HG02943 (cell line): ENCODE data around the gene AFTPH.

Experiments used
- ATAC-seq: cut with Tn5 transposase; IDR thresholded peaks from one replicate; pipeline ENCODE4 v1.9.1; 2021; ENCODE audit warnings: mild to moderate bottlenecking, low read depth, moderate library complexity; ENCODE audit not compliant: unreplicated experiment

AFTPH gene

DNA sequence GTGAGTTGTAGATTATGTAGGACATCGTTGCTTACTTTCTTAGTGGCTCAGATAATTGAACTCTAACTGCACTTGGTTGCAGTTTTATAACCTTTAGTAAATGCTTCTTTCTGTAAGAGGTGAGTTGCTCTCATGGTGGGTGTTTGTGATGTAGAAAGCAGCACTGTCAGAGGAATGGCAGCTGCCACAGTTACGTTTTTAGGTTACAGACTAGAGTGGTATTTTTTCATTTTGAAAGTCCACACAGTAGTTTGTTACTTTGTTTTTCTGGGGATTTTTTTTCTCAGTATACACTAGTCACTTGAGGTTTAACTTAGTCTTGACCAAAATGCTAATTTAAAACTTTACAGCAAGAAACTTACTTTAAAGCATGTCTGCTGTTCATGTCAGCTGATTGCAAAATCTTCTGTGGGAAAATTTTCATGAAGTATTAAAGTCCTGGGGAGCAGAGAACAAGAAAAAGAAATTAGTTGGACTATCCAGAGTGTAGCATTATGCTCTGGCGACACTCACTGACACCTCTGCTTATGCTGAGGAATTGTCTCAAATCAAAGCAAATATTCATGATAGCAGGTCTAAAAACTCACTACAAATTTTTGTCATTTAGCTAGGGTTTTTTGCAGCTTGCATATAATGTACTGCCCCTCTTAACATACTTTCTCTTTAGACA, 14.8 kb downstream of the AFTPH start:
- ATAC-seq: no peak

DNA sequence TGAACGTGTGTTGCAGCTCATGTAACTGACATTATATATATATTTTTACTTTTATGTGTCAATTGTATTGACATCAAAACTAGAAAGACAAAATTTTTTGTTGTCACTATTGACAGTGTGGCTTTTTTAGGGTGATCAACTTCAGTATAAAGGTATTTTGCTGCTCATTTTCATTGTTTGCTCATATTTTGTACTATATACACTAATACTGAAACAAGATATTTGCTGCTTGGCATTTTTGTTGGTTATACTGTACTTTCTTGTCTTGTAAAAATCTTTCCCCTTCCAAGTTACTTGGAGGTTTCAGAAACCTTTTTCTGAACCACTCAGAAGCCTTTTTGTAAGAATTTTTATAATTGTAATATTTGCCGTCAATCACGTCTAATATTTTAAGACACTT, 16.5 kb downstream of the AFTPH start:
- no peak for ATAC-seq

DNA sequence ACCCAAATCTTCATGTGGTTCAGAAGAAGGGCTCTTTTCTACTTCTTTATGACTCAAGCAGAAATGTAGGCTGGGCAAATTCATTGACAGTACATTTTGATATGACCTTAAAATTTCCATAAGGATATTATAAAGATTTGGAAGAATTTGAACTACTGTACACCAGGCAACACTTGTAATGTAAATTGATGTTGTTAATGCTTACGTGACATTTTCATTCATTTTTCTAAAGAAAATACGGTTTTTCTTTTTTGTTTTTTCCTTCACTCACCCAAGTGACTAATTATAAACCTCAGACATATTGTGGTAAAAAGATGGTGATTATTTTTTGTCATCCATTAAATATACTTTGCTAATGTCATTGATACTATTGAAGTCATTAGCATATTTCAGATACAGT, 17.4 kb downstream of the AFTPH start:
- ATAC-seq: no peak

DNA sequence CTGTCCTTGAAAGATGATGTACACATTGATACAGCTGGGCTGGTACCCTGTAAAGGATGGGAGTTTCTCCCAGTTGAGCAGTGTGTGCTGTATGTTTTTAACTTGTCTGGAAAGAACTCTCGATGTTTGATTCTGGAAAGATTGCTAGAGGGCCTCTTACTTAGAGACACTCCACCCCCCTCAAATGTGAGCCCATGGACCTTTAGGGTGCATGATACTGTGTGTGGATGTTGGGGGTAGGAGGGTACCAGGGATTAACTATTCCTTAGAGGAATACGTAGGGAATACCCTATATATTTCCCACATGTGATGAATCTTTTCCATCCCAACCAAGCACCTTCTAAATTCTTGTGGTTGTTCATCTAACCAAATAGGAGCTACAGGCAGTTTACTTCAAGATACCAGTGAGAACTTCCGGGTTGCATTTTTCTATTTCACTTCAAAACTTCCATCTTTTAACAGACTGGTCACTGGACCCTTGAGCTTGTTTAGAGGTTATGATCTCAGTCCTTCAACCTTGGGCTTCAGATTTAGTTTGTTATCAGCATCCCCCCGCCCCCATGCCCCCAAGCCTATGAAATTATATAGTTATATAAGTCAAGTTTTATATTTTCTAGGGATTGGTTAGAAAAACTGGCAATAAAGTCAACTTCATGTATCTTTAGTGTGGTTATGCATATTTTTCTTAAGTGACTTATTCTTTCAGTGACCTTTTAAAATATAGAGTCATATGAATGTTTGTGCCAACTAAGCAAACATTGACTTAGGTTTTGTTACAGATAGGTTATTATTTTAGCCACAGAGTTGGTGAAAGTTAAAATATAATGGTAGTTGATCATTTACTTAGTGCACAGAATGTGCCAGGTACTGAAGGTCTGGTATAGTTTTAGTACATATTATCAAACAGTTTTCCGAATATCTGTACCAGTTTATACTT, 18.2 kb downstream of the AFTPH start:
- no peak for ATAC-seq

DNA sequence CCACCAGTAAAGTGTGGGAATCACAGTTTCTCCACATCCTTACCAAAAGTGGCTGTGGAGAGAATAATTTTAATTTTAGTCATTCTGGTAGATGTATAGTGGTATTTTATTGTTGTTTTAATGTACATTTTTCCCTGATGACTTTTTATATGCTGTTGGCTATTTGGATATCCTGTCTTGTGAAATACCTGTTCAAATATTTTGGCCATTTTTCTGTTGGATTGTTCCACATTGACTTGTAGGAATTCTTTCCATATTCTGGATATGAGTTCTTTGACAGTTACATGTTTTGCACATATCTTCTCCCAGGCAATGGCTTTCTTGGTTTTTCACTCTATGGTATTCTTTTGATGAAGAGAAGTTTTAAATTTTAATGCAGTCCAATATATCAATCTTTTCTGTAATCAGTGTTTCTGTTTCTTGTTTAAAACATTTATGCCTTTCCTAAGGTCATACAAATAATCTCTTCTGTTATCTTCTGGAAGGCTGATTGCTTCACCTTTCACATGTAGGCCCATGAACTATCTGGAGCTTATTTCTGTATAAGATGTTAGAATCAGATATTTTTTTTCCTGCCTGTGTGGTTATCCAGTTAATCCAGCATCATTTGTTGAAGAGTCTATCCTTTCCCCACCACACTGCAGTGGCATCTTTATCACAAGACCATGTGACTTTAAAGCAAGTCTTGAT, 19.0 kb downstream of the AFTPH start:
- ATAC-seq: no peak

DNA sequence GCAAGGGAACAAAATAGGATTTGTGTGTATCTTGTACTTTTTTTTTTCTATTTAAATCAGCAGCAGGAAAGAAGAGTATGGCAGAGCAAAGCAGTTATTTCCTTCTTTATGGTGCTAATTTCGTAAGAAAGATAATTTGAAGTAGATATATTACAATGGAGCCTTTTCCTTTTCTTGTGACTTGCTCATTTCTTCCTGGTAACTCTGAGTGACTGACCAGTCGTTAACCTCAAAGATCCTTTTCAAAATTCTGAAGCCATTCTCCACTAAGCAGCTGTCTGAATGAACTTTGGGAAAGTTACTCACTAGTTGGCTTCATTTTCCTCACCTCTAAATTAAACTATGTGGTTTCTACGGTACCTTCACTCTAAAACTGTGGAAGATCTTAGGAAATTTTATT, 24.6 kb downstream of the AFTPH start:
- no peak for ATAC-seq

DNA sequence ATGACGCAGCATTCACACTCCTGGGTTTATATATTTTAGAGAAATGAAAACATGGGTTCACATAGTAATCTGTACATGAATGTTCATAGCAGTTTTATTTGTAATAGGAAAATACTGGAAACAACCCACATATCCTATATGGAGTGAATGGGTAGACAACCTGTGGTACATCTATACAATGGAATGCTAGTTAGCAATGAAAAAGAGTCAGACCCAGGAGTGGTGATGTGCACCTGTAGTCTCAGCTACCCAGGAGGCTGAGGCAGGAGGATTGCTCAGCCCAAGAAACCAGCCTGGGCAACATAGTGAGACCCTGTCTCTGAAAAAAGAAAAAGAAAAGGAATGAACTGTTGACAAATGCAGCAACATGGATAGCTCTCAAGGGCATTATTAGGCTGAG, 25.9 kb downstream of the AFTPH start:
- ATAC-seq: no peak

DNA sequence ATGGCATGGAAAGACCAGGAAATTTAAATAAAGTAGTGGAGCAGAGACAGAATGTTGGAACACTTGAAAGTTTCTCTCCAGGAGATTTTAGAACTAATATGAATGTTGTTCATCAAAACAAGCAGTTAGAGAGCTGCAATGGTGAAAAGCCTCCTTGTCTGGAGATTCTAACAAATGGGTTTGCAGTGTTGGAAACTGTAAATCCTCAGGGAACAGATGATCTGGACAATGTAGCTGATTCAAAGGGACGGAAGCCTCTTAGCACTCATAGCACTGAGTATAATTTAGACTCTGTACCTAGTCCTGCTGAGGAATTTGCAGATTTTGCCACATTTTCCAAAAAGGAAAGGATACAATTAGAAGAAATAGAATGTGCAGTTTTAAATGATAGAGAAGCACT, 27.7 kb downstream of the AFTPH start:
- no peak for ATAC-seq

DNA sequence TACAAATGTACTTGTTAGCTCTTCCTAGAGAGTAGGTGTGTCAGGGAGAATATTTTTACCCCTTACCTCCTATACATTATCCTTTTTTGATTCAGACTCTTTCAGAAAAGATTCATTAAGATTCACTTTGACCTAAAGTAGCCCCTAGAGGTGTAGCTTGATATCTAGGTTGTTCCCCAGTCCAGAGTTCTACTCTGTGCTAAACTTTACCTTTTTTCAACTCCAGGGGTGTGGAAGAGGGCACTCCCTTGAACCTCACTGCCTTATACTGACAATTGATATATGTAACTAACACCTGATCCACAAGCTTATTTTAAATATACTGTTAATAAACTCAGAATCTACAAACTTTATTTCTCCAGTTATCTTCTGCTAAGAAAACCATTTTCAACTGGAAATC, 30.0 kb downstream of the AFTPH start:
- ATAC-seq: no peak

DNA sequence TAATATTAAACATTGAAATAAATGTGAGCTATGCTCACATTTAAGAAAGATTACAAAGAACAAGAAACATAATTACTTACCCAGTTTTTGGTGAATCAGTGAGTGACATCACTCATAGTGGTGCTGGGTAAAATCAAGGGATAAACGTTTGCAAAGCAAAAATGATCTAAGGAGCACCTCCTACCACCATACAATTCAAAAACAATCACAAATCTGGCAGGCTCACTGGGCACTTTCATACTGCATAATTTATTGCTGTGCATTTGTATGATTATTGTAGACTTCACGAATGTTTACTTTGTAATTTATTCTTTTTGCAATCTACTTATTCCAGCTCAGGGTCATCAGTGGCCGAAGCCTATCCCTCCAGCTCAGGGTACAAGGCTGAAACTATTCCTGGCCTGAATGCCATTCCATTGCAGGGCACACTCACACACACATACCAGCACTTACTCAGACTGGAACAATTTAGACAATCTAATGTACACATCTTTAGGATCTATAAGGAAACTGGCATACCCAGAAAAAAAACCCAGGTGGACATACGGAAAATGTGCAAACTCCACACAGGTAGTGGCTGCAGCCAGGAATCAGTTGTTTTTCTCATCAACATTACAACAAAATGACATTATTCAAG, 34.4 kb downstream of the AFTPH start:
- no peak for ATAC-seq

DNA sequence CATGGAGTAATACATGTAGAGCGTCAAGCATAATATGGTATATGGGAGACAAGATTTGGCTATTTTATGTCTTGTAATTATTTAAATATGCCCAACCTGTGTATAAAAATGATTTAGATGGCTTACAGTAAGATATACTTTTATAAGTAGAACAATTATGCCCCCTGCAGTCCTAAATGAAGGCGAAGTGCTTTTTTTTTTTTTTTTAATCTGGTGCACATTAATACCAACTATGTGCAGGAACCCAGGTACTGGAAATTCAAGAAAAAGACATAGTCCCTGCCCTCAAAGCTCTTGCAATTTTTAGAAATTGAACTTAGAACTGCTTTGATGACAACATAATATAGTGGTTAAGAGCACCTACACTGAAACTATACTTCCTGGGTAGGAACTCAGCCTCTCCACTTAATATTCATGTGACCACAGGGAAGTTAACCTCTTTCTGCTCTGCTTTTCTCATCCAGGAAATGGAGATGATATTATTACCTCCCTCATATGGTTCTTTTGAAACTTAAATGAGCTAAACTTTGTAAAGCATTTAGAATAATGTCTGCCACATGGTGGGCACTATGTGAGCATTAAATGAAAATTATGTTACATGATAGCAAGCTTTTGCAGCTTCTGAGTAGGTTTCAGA, 38.1 kb downstream of the AFTPH start:
- ATAC-seq: no peak

DNA sequence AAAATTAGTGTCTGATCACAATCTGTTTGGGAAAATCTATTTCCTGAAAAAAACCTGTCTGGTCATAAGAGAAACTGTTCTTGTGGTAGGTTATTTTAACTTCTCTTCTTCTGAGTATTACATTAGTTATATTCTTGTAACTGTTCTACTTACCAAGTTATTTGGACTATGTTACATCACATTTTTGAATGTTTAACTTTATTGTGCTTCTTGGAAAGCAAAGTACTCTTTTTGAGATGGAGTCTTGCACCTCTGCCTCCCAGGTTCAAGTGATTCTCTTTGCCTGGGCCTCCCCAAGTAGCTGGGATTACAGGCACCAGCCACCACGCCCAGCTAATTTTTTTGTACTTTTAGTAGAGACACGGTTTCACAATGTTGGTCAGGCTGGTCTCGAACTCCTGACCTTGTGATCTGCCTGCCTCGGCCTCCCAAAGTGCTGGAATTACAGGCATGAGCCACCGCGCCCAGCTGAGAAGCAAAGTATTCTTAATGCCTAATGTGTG, 39.4 kb downstream of the AFTPH start:
- no peak for ATAC-seq

DNA sequence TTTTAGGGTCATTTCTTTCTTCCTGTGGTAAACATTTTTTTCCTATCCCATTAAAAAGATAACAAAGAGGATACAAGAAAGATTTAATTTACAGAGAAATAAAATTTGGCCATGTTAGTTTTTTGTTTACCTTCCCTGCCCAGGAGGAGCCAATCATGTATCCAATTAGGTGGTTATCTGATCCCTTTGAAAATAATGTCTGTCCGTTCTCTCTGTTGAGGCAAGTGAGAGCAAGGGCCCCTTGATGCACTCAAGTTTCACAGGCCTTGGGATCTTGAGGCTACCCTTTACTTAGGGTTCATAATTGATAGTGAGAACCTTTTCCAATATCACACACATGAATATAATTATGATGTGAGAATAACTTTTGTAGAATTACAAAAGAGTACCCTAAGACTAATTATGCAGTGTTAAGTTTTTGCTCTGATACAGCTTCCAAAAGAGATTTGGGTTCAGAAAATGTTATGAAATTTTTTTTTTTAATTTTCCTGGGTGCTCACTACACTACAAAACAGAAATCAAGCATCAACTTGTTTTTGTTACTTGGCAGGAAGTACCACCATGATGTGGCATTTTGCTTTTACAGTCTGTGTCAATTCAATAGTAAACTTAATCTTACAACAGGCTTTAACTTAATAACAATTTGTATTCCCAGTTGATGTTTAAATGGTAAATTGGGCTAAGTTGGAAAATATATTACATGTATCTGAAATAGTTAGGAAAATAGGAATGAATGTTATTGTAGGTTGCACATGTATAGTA, 42.0 kb downstream of the AFTPH start:
- ATAC-seq: no peak

DNA sequence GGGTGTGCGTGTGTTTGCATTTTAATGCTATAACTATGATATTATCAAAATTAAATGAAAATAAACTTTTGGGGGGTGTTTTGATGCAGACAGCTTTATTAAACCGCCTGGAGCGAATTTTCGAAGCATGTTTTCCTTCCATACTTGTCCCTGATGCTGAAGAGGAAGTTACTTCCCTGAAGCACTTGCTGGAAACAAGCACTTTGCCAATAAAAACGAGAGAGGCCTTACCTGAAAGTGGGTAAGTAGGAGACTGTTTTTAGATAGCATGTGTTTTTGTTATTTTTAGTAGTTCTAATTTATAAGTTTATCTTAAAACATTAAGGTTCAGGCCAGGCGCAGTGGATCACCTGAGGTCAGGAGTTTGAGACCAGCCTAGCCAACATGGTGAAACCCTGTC, 43.3 kb downstream of the AFTPH start:
- no peak for ATAC-seq

DNA sequence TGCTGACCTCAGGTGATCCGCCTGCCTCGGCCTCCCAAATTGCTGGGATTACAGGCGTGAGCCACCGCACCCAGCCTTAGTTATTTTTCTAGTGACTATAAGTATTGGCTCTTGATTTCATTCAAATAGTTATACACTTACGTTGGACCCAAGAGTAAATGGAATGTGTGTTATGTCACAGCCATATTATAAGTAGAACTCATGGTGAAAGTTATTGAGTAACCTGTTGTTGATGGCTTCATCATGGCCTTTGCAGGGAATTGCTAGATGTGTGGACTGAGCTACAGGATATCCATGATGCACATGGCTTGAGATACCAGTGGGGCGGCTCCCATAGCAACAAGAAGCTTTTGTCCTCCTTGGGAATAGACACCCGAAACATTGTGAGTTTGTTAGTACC, 44.7 kb downstream of the AFTPH start:
- ATAC-seq: no peak

DNA sequence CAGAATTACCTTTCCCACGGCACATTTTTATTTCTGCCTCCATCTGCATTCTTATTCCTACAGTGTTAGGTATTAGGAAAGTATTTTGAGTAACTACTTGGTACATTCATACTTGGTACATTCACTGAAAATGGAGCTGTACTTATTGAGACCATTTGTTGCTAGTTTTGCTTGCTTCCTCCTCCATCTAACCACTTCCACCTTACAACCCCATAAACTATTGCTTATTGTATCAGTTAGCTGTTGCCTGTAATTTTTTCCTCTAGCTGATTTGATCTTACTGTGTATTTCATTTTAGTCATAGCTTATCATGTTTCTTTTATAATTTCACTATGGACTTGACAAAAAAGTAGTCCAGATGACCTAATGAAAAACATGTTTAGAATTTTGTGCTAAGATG, 50.7 kb downstream of the AFTPH start:
- ATAC-seq: no peak

DNA sequence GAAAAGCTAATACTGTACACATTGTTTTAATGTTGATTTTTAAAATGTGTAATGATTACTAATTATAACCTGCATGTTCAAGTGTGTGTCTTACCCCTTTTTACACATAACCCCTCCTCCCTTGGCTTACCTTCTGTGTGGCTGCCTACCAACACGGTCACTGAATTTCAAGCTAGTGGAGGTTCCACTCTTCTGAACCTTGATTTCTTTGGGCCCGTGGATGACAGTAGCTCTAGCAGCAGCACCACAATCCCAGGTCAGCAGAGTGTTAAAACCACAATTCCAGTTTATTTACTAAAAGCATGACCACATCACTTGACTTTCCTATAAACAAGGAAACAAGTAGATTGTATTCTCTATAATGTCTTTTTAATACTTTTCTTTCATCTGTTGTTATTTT, 56.9 kb downstream of the AFTPH start:
- no peak for ATAC-seq

DNA sequence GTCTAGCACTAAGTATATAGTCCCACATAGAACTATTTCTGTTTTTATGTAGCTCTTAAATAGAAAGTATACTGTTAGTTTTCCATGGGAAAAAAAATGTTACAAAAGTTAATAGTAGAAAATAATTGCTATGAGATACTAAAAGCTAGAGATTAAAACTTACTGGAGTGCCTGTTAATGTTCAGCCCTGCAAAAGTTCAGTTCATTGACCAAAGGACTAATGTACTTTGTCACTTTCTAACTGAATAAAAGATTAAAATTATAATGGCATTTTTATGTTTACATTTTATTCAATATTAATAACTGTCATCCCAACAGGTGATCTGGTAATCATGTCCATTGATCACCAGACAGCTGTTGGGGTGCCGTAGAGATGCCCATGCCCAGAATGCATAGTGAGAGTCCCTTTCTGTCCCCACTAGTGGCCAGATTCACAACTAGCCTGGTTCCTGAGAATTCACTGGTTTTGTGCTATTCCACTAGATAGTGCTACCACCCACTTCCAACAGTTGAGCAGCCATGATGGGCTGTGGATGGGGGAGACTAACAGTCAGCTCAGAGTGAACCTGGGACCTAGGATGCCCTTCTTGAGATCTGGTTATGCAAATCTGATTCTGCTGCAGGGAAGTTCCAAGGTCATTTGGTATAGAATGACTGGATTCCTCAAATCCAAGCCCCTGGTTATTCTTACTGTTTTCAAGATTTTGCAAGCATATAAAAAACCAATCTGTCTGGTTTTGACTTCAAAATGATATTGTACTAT, 57.8 kb downstream of the AFTPH start:
- ATAC-seq: no peak
